ENCODE results near the gene ARHGAP45.

The ARHGAP45 gene

GRCh38 chr19:1038978-1039645 is 27.9 kb upstream of the ARHGAP45 start:
- no peak for DNase-seq

GRCh38 chr19:1039646-1040475 is 27.1 kb upstream of the ARHGAP45 start, which contains the start of gene ABCA7:
ABCA7 (plus strand) TSS chr19:1040107; CDS start chr19:1041362, 1,255 bp downstream.
- peak; percentile 92 for DNase-seq

GRCh38 chr19:1040476-1041271 is 26.3 kb upstream of the ARHGAP45 start:
- no peak for DNase-seq

- DNase-seq = no peak
These were observed 25.6 kb upstream of the ARHGAP45 start for GRCh38 chr19:1041272-1041834.

GRCh38 chr19:1041835-1042685 is 24.9 kb upstream of the ARHGAP45 start:
- no peak for DNase-seq

- DNase-seq = no peak
These were observed 24.1 kb upstream of the ARHGAP45 start for GRCh38 chr19:1042689-1043511.

- DNase-seq = no peak
These were observed 21.7 kb upstream of the ARHGAP45 start for GRCh38 chr19:1045247-1045603.

GRCh38 chr19:1046117-1046626 is 20.8 kb upstream of the ARHGAP45 start:
- DNase-seq = no peak

- DNase-seq = no peak
These were observed 19.9 kb upstream of the ARHGAP45 start for GRCh38 chr19:1046836-1047695.

- no peak for DNase-seq
These were observed 19.2 kb upstream of the ARHGAP45 start for GRCh38 chr19:1047696-1048147.

GRCh38 chr19:1049106-1049505 is 17.9 kb upstream of the ARHGAP45 start:
- DNase-seq = no peak

- no peak for DNase-seq
These were observed 17.2 kb upstream of the ARHGAP45 start for GRCh38 chr19:1049800-1050199.

- DNase-seq = no peak
These were observed 15.8 kb upstream of the ARHGAP45 start for GRCh38 chr19:1050989-1051788.

- DNase-seq = no peak
These were observed 15.2 kb upstream of the ARHGAP45 start for GRCh38 chr19:1051791-1052190.

- no peak for DNase-seq
These were observed 14.5 kb upstream of the ARHGAP45 start for GRCh38 chr19:1052349-1052975.

GRCh38 chr19:1053176-1054101 is 13.5 kb upstream of the ARHGAP45 start:
- DNase-seq = no peak
